ENCODE measurements around the gene ABHD14A. TPM values are rescaled to one million over a fixed set of nuclear protein-coding genes. Genes with fewer than 3 reads are reported as not detected.

Gene ABHD14A
- total and polyA plus RNA-seq, 7 donors: 11.2 to 40.6 (median 22.9) TPM

DNA sequence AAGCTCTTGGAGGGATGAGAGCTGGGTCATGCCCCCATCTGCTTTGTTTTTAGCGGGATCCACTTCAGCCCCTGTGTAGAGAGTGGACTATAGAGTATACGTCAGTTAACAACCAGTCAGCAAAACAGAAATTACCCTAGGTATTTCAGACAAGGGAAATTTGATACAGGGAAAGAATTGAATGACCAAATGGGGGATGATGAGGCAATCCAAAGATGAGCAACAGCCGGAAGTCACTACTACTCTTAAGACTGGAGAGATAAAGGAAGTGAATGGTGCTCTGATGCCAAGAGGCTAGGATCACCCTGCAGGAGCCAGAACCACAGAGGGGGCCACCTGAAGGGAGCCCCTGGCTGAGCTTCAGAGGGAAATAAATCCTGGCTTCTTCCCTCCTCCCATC, 21.4 kb upstream of the ABHD14A start:
- DNase-seq: no peak
- Histone ChIP-seq H3K27ac (no peak overlapping the region), H3K4me3 (no peak overlapping the region), H3K27me3 (ENCODE audit: insufficient read depth in 3 of 3, low read length in 2 of 3) (no peaks in the 10 kb centered on the region), H3K36me3 (ENCODE audit: insufficient read depth in 1 of 2, low read depth in 1 of 2) (peaks cover 0 to 36% of the 10 kb centered on the region in 2 donors), H3K9me3 (no peaks in the 10 kb centered on the region), H3K4me1 (peaks cover 16% of the 10 kb centered on the region)
- intact Hi-C loops (cut with DNase I): no loop called here
- 54 to 74% (median 57%) methylated on average over 3 of the region's 3 CpGs for WGBS, 3 donors
- ATAC-seq: no peak
- TF ChIP-seq, protein P1, sequence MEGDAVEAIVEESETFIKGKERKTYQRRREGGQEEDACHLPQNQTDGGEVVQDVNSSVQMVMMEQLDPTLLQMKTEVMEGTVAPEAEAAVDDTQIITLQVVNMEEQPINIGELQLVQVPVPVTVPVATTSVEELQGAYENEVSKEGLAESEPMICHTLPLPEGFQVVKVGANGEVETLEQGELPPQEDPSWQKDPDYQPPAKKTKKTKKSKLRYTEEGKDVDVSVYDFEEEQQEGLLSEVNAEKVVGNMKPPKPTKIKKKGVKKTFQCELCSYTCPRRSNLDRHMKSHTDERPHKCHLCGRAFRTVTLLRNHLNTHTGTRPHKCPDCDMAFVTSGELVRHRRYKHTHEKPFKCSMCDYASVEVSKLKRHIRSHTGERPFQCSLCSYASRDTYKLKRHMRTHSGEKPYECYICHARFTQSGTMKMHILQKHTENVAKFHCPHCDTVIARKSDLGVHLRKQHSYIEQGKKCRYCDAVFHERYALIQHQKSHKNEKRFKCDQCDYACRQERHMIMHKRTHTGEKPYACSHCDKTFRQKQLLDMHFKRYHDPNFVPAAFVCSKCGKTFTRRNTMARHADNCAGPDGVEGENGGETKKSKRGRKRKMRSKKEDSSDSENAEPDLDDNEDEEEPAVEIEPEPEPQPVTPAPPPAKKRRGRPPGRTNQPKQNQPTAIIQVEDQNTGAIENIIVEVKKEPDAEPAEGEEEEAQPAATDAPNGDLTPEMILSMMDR (IDR thresholded peaks at IDR 0.05): no peak

- Histone ChIP-seq H3K4me3 (no peak overlapping the region), H3K9me3 (no peaks in the 10 kb centered on the region), H3K27me3 (ENCODE audit: insufficient read depth in 3 of 3, low read length in 2 of 3) (no peaks in the 10 kb centered on the region), H3K27ac (no peak overlapping the region), H3K4me1 (peaks cover 16% of the 10 kb centered on the region), H3K36me3 (ENCODE audit: insufficient read depth in 1 of 2, low read depth in 1 of 2) (peaks cover 0 to 36% of the 10 kb centered on the region in 2 donors)
- no peak for DNase-seq
- intact Hi-C loops (cut with DNase I): no loop called here
- WGBS, 3 donors: 72 to 79% (median 78%) methylated on average over 6 of the region's 6 CpGs
- ATAC-seq: no peak
- TF ChIP-seq, protein P1 (IDR thresholded peaks at IDR 0.05): no peak
Measured at GRCh38 chr3:51954105-51954504, 20.8 kb upstream of the ABHD14A start.

DNA sequence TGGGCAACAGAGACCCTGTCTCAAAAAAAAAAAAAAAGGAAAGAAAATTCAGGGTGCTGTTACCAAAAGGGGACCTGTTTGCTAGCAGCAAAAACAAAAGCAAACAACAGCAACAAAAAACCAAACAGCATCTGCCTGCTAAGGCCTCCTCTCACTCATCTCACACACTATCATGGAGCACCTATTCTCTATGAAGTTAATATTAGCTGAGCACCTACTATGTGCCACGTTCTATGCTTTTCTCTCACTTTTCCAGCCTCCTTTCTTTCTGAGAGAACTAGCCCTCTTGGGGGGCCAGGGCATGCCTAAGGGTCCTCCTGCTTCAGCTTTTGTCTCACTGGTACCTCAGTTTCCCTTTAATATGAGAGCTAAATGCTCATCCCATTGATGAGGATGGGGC, 20.2 kb upstream of the ABHD14A start:
- WGBS, 3 donors: 86 to 100% (median 90%) methylated on average over 1 of the region's 1 CpG
- no peak for ATAC-seq
- H3K4me3 ChIP-seq: no peak overlapping the region
- H3K4me1 ChIP-seq: peaks cover 16% of the 10 kb centered on the region
- peaks cover 0 to 36% of the 10 kb centered on the region in 2 donors for H3K36me3 ChIP-seq (ENCODE audit: insufficient read depth in 1 of 2, low read depth in 1 of 2)
- H3K9me3 ChIP-seq: no peaks in the 10 kb centered on the region
- TF ChIP-seq, protein P1 (IDR thresholded peaks at IDR 0.05): no peak
- intact Hi-C loops (cut with DNase I): no loop called here
- H3K27ac ChIP-seq: no peak overlapping the region
- no peaks in the 10 kb centered on the region for H3K27me3 ChIP-seq (ENCODE audit: insufficient read depth in 3 of 3, low read length in 2 of 3)
- DNase-seq: no peak

DNA sequence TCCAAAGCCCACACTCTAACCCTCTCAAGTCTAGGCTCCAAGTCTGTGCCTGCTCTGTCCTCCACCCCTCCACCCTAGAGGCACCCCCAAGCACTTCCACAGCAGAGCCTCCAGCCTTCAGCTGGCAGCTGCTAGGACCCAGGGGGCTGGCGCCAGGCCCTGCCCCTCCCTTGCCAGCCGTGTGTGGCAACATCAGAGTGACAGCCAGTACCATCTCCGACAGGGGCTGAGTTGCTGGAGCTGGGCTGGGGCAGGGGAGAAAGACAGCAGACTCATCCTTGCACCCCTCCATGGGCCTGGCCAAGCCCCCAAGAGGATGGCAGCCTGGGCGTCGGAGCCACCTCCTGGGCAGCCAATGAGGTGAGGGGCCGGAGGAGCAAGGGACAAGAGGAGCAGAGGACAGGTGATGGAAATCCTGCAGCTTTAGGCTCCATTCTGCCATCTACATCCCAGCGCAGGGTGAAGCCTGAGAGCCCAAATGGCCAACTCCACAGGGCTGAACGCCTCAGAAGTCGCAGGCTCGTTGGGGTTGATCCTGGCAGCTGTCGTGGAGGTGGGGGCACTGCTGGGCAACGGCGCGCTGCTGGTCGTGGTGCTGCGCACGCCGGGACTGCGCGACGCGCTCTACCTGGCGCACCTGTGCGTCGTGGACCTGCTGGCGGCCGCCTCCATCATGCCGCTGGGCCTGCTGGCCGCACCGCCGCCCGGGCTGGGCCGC, 19.5 kb upstream of the ABHD14A start, which contains the start of gene GPR62:
Gene GPR62 (plus strand): TSS at position 207 of the 718 bp plus-strand sequence. CDS start 272 bp downstream, at position 479.
- Histone ChIP-seq H3K27ac (peak within 1 kb of the TSS; percentile 82), H3K36me3 (ENCODE audit: insufficient read depth in 1 of 2, low read depth in 1 of 2) (peaks cover 0 to 42% of the 10 kb centered on the region in 2 donors), H3K9me3 (no peaks in the 10 kb centered on the region), H3K4me3 (peak within 1 kb of the TSS; percentile 66), H3K27me3 (ENCODE audit: insufficient read depth in 3 of 3, low read length in 2 of 3) (no peaks in the 10 kb centered on the region), H3K4me1 (peaks cover 16% of the 10 kb centered on the region)
- ATAC-seq: peak; percentile 51 to 78 (median 64)
- TF ChIP-seq, protein P1 (IDR thresholded peaks at IDR 0.05): no peak
- WGBS, 3 donors: 11 to 15% (median 13%) methylated on average over 18 to 33 of the region's 33 CpGs
- intact Hi-C loops (cut with DNase I): no loop called here
- peak in 1 of 2 donors; percentile 80 for DNase-seq

All from psoas muscle (tissue), 8 donors.